NOMO-1 treated with dmso at 0.1 percent for 144 hours (cell line): Measurements from ENCODE around the gene TMEM186.

ENCODE experiments used
- DNase-seq: peaks from one replicate; lab custom pipeline; 2025; ENCODE audit not compliant: unreplicated experiment; lab: John Stamatoyannopoulos, UW

Gene TMEM186

DNA sequence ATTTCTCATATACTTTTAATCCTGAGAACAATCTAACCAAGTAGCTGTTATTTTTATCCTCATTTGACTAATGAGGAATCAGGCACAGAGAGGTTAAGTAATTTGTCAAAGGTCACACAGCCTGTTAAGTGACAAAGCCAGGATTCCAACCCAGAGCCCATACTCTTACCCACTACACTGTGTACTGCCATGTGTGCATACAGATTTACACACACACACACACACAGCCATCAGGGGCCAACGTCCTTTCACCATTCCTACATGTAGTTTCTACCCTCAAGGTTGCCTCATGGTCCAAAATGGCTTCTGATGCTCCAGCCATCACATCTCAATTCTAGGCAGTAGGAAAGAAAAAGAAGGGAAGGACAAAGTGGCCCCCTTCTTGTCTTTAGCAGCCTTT is 22.1 kb downstream of the TMEM186 start:
- DNase-seq: no peak

DNA sequence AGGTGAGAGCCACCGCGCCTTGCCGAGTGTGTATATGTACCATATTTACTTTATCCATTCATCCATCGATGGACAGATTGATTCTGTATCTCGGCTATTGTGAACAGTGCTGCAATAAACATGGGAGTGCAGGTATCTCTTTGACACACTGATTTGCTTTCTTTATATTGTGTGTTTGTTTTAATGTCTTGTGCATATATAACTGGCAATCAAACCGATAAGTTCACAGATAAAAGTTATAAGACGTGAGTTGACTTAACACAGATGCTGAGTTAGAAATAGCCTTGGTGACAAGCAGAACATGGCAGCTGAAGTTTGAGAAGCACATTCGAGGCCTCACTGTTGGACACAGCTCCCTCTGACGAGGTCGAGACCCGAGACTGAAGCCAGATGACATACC is 23.2 kb downstream of the TMEM186 start:
- no peak for DNase-seq

DNA sequence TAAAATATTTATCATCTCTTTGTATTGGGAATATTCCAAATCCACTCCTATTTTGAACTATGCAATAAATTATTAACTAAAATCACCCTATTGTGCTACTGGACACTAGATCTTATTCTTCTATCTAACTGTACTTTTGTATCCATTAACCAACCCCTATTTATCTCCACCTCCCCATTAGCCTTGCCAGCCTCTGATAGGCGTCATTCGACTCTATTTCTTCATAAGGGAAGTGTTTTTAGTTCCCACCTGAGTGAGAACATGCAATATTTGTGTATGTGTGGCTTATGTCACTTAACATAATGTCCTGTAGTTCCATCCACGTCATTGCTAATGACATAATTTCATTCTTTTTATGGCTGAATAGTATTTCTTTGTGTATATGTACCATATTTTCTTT is 23.9 kb downstream of the TMEM186 start:
- no peak for DNase-seq

DNA sequence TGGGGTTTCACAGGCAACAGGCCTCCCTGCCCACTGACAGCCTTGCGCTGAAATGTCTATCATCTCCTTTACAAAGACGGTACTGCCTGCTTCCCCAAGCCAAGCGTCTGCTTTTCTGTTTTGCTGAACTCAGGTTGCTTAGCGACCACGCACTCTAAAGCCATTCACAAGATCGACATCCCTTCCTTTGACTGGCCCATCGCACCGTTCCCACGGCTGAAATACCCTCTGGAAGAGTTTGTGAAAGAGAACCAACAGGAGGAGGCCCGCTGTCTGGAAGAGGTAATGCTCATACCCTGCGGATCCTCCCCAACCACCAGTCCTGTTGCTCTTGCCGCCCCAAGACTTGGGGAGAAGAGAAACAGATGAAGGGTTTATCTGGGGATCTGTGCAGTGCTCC is 28.7 kb downstream of the TMEM186 start:
- DNase-seq: no peak

DNA sequence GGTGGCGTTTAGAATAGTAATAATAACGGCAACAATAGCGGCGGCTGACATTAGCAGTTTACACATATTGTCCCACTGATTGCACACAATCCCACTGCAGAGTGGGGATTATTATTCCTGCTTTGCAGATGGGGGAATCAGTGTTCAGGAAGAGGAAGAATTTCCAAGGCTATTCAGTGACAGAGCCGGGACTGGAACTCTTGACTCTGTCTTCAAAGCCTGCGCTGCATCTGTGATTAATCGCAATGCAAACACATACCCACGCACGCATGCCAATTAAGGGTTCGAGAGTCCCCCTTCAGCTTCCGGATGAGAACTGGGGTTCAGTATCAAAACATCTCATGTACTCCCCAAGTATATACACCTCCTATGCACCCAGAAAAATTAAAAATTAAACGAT is 29.2 kb downstream of the TMEM186 start:
- DNase-seq: no peak

DNA sequence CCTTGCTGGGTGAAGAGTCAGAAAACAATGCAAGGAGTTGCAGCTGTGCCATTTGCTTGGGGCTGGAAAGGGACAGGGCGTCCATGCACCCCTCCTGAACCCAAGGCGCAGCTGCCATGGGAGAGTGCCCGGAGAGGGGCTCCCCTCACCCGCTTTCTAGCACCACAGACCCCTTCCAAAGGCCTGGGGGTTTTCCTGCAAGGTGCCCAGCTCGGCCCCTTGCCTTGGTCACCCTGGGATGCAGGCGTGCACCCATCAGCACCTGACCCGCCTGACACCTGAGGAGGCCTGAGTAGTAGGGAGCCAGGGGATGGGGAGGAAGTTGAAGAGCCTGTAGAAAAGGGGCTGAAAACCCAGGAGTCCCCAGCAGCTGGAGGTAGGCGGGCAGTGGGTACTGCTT is 30.3 kb downstream of the TMEM186 start:
- DNase-seq: no peak

DNA sequence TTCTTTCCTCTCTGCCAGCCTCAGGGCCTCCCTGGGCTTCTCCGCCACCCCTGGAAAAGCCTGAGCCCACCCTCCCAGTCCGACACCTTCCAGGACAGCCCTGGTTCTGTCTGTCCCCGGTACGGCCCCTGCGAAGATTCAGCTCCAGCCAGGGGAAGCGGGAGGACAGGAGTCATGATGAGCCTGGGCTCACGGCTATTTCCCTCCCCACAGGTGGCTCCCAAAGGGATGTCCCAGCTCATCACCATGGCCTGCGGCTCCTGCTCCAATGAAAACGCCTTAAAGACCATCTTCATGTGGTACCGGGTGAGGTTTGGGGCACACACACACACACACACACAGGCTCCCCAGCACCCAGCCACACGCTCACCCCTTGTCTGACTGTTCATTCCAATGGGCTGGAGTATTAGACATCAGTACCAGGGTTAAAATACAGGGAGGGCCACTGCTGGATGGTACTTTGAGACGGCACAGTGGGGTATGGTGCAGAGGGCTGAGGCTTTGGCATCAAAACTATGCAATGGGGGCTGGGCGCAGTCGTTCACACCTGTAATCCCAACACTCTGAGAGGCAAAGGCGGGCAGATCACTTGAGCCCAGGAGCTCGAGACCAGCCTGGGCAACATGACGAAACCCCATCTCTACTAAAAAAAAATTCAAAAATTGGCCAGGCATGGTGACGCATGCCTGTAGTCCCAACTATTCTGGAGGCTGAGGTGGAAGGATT is 32.8 kb downstream of the TMEM186 start:
- no peak for DNase-seq

DNA sequence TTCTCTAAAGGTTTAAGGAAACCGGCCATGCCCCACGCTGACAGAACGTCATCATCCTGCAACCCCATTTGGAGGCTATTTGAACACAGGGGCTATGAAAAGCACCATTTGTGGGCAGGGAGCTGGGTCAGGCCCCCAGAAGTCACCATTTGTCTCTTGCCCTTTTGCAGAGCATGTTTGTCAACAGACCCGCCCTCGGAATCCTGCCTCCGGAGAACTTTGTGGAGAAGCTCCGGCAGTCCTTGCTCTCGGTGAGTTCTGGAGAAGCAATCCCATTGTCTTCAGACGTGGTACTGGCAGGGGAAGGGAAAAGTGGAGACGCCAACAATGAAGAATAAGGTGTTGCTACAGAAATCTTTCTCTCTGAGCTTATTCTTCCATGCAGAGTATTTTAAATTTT is 33.5 kb downstream of the TMEM186 start:
- DNase-seq: no peak

DNA sequence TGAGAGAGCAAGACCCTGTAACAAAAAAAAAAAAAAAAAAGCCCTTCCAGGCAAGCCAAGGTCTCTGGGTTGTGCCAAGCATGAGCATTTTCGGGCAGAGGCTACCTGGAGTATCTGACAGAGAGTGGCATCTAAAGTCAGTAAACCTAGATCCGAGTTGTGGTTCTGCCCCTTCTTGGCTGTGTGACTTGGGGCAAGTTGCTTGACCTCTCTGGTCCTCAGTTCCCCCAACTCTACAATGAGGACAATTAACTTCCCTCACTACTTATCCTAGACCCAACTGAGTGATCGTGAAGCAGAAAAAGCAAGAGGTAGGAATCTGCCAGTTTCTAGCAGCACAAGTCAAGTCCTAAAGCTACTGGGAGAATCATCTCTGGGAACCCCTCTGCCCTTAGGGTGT is 34.4 kb downstream of the TMEM186 start:
- DNase-seq: no peak

DNA sequence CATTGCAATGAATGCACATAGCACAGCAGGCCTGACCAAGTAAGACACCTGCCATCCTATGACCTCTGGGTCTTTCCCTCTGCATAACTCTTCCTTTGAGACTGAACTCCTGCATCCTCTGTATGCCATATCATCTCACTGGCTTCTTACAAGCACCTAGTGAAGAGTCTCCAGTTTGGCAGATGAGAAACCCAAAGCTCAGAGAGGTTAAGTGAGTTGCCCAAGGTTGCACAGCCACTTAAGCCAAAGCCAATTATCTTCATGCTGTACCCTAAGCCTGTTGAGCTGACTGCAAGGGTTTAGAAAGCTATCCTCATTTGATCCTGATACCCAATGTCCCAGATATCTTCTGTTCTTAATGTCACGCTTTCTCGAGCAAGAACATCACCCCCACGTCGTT is 35.2 kb downstream of the TMEM186 start:
- DNase-seq: no peak

DNA sequence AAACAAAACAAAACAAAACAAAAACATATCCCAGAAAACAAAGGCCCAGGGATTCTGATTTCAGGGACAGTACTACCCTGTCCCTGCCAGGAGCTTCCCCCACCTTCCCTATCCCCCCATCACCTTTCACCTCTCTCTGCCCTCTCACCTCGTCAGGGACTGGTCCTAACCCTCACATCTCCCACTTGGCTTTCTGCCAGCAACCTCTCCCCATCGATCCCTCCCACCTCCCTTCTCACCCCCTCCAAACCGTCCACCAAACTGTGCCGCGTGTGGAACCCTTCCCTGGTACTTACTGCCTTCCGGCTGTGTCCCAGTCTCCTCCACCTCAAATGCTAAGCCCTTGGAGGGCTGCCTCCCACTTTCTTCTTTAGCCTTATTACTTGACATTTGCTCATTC is 36.4 kb downstream of the TMEM186 start:
- DNase-seq: no peak

DNA sequence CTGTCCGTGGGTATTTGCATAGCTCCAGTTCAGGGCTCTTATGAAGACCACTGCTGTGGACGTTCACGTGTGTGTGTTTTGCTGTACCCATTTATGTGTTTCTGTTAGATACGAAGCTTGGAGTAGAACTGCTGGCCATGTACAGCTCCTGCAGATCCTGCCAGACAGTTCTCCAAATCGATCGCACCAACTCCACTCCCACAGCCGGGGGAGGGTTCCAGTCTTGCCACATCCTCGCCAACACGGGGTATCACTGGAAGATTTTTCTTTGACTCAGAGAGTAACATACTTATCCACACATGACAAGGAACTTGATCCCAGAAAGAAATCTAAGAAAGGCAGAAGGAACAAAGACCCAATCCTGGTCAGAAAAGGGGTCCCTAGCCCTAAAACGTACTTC is 37.4 kb downstream of the TMEM186 start:
- DNase-seq: no peak

DNA sequence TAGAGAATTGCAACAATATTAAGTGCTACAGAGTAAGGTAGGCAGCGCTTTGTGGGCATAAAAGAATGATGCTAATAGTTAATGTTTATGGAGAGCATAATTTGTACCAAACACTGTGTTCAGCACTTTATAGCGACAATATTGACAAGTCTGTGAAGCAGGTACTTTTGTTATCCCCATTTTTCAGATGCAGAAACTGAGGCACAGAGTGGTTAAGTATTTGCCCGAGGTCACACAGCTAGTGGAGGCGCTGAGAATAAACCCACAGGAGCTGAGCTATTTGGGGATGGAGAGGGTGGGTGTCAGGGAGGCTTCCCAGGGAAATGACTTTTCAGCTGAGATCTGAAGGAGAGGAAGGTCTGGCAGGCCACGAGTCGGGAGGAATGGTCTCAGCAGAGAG is 39.4 kb downstream of the TMEM186 start:
- no peak for DNase-seq

DNA sequence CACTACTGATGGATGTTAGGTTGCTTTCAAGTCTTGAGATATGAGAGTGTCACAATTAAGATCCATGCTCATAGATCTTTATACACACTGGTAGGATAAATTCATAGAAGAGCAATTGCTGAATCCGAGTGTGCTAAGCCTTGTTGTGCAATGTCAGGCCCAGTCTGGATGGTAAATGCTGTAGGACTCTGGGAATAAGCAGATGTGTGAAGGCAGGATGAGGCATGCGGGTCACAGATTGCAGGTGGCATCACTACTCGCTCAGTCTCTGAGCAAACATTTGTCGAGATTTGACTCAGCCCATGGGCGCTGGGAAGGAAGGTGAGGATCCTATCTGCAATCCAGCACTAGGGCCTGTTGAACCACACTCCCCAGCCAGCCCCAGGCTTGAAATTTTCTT is 40.7 kb downstream of the TMEM186 start:
- no peak for DNase-seq

DNA sequence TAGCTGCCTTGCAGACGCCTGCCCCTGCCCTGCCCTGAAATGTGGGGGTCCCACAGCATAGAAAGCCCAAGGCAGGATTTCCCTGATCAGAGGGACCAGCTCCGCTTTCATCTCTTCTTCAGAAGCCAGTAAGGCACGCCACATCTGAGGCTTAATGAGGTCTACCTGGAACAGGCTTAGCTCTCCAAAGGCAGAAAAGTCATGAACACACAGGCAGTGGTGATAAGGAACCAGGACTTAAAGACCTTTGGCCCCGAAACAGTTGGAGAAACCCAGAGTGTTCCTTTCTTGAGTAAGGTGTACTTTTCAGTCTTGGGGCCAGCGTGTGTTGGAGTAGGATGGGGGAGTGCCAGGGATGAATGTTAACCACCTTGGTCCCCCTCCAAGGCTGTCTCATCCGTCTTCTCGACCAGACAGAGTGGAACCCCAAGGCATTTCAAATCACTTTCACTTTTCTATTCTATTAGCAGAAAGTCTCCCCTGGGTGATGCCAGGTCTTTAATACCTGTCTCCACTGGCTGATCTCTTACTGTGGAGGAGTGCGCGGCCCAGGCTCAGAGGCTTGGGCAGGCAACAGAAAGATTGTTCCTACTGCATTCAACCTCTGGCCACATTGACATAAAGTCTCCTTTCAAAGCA is 43.9 kb downstream of the TMEM186 start:
- no peak for DNase-seq

DNA sequence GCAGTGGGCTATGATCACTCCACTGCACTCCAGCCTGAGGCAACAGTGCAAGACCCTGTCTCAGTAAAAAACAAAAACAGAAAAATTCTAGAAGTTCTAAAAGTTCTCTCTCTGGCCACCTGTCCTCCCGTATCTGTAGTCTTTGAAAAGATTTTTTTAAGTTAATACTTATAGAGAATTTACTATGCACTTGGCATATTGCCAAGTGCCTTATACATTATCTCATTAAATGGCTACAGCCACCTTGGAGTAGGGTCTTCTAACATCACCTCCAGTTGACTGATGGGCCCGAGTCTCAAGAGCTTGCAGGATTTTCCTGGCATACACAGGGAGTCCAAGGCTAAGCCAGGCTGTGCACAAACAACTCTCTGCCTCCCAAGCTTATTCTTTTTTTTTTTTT is 44.7 kb downstream of the TMEM186 start:
- DNase-seq: no peak

DNA sequence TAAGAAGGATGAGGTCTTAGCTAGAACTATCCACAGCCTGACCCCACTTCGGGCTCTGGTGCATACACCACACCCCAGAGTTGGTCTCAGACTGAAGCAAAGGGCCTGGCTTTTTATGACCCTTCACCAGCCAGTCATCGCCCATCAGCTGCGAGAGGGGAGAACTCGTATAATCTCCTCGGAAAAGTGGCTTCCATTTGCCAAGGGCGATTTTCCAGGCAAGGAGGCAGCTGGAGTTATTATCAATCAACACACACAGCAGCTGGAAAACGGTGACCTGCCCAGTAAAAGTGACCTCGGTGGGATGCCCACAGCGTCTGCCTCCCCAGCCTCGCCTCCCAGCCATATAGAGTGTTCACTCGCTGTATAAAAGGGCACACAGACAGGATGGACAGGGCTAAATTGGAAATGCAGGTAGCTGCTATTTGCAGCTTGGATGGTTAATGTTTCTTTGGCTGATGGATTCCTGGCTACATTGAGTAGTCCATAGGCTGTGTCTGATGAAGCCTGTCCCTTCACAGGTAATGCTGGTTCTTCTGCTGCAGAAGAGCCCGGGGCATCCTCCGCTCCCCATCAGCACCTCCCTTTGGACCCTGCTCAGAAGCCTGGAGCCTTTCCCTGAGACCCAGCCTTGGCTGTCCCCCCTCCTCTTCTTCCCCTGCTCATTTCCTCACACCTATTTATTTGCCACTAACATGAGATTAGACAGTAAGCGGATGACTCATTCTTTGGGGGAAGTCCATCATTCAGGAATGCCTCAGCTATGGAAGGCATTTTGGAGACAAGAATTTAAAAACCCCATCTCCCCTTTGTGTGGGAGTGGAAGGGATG is 45.7 kb downstream of the TMEM186 start:
- no peak for DNase-seq

DNA sequence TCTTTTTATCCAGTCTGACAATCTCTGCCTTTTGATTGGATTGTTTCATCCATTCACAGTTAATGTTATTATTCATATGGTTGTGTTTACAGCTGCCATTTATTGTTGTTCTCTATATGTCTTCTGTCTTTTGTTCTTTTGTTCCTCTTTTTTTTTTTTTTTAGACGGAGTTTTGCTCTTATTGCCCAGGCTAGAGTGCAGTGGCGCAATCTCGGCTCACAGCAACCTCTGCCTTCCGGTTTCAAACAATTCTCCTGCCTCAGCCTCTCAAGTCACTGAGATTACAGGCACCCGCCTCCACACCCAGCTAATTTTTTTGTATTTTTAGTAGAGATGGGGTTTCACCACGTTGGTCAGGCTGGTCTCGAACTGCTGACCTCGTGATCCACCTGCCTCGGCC is 48.5 kb downstream of the TMEM186 start:
- DNase-seq: peak; percentile 4
